ENCODE results near the gene ADO.

DNA sequence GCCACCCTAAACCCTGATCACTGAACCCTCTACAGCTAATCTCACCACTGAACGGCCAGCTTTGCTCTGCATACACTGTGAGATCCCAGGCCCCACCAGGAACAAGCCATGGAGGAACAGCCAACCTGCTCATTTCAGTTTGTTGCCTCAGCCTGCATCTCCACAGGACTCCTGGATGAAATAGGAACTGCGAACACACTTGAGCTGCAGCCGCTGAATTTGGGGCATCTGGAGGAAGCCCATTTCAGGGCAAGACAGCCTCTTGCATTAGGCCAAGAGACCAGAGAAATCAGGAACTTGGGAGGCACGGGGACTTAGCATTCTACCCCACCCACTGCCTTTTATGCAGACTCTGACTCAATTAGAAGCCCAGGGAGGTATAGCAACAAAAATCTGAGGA, 26.2 kb downstream of the ADO start:
- TF ChIP-seq CTCF (conservative IDR thresholded peaks at IDR 0.05; ENCODE audit: low read depth in 2 of 2): no peak
- TF ChIP-seq POLR2AphosphoS5 (IDR thresholded peaks at IDR 0.05; ENCODE audit: low read depth): no peak
- TF ChIP-seq, protein P1, sequence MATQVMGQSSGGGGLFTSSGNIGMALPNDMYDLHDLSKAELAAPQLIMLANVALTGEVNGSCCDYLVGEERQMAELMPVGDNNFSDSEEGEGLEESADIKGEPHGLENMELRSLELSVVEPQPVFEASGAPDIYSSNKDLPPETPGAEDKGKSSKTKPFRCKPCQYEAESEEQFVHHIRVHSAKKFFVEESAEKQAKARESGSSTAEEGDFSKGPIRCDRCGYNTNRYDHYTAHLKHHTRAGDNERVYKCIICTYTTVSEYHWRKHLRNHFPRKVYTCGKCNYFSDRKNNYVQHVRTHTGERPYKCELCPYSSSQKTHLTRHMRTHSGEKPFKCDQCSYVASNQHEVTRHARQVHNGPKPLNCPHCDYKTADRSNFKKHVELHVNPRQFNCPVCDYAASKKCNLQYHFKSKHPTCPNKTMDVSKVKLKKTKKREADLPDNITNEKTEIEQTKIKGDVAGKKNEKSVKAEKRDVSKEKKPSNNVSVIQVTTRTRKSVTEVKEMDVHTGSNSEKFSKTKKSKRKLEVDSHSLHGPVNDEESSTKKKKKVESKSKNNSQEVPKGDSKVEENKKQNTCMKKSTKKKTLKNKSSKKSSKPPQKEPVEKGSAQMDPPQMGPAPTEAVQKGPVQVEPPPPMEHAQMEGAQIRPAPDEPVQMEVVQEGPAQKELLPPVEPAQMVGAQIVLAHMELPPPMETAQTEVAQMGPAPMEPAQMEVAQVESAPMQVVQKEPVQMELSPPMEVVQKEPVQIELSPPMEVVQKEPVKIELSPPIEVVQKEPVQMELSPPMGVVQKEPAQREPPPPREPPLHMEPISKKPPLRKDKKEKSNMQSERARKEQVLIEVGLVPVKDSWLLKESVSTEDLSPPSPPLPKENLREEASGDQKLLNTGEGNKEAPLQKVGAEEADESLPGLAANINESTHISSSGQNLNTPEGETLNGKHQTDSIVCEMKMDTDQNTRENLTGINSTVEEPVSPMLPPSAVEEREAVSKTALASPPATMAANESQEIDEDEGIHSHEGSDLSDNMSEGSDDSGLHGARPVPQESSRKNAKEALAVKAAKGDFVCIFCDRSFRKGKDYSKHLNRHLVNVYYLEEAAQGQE (IDR thresholded peaks at IDR 0.05; ENCODE audit: unreplicated experiment): no peak
- TF ChIP-seq CREB1 (CRISPR knock-in tag; IDR thresholded peaks at IDR 0.05; ENCODE audit: low read depth): no peak
- no peak for TF ChIP-seq JUNB (IDR thresholded peaks at IDR 0.05; ENCODE audit: unreplicated experiment)
- TF ChIP-seq EZH2 (IDR thresholded peaks at IDR 0.05; ENCODE audit: low read depth, unreplicated experiment): no peak
- TF ChIP-seq EZH2phosphoT487 (IDR thresholded peaks at IDR 0.05; ENCODE audit: unreplicated experiment): no peak
- no peak for TF ChIP-seq ZNF331 (CRISPR knock-in tag; IDR thresholded peaks at IDR 0.05; ENCODE audit: low read depth)
- TF ChIP-seq ETS1 (IDR thresholded peaks at IDR 0.05): no peak
- no peak for TF ChIP-seq ZNF114 (CRISPR knock-in tag; IDR thresholded peaks at IDR 0.05)
- TF ChIP-seq STAT1 (IDR thresholded peaks at IDR 0.05; ENCODE audit: unreplicated experiment): no peak
- TF ChIP-seq NANOG (IDR thresholded peaks at IDR 0.05; ENCODE audit: borderline replicate concordance): no peak
- TF ChIP-seq, protein P2, sequence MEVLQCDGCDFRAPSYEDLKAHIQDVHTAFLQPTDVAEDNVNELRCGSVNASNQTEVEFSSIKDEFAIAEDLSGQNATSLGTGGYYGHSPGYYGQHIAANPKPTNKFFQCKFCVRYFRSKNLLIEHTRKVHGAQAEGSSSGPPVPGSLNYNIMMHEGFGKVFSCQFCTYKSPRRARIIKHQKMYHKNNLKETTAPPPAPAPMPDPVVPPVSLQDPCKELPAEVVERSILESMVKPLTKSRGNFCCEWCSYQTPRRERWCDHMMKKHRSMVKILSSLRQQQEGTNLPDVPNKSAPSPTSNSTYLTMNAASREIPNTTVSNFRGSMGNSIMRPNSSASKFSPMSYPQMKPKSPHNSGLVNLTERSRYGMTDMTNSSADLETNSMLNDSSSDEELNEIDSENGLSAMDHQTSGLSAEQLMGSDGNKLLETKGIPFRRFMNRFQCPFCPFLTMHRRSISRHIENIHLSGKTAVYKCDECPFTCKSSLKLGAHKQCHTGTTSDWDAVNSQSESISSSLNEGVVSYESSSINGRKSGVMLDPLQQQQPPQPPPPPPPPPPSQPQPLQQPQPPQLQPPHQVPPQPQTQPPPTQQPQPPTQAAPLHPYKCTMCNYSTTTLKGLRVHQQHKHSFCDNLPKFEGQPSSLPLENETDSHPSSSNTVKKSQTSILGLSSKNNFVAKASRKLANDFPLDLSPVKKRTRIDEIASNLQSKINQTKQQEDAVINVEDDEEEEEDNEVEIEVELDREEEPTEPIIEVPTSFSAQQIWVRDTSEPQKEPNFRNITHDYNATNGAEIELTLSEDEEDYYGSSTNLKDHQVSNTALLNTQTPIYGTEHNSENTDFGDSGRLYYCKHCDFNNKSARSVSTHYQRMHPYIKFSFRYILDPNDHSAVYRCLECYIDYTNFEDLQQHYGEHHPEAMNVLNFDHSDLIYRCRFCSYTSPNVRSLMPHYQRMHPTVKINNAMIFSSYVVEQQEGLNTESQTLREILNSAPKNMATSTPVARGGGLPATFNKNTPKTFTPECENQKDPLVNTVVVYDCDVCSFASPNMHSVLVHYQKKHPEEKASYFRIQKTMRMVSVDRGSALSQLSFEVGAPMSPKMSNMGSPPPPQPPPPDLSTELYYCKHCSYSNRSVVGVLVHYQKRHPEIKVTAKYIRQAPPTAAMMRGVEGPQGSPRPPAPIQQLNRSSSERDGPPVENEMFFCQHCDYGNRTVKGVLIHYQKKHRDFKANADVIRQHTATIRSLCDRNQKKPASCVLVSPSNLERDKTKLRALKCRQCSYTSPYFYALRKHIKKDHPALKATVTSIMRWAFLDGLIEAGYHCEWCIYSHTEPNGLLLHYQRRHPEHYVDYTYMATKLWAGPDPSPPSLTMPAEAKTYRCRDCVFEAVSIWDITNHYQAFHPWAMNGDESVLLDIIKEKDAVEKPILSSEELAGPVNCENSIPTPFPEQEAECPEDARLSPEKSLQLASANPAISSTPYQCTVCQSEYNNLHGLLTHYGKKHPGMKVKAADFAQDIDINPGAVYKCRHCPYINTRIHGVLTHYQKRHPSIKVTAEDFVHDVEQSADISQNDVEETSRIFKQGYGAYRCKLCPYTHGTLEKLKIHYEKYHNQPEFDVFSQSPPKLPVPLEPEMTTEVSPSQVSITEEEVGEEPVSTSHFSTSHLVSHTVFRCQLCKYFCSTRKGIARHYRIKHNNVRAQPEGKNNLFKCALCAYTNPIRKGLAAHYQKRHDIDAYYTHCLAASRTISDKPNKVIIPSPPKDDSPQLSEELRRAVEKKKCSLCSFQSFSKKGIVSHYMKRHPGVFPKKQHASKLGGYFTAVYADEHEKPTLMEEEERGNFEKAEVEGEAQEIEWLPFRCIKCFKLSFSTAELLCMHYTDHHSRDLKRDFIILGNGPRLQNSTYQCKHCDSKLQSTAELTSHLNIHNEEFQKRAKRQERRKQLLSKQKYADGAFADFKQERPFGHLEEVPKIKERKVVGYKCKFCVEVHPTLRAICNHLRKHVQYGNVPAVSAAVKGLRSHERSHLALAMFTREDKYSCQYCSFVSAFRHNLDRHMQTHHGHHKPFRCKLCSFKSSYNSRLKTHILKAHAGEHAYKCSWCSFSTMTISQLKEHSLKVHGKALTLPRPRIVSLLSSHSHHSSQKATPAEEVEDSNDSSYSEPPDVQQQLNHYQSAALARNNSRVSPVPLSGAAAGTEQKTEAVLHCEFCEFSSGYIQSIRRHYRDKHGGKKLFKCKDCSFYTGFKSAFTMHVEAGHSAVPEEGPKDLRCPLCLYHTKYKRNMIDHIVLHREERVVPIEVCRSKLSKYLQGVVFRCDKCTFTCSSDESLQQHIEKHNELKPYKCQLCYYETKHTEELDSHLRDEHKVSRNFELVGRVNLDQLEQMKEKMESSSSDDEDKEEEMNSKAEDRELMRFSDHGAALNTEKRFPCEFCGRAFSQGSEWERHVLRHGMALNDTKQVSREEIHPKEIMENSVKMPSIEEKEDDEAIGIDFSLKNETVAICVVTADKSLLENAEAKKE (CRISPR knock-in tag; IDR thresholded peaks at IDR 0.05): no peak

Measured in GM23338 (cell line).